ENCODE measurements around the gene FNBP1L.
"Not testable (repeated sequence)": the region's sequence is repeated elsewhere in the genome, so short reads cannot be mapped to it uniquely, and the experiment has no call there.

FNBP1L gene

GRCh38 chr1:93461236-93461635, 13.3 kb downstream of the FNBP1L start:
- Mint-ChIP-seq H3K36me3 (no peaks in the 10 kb centered on the region), H3K4me1 (ENCODE audit: low read depth) (no peaks in the 10 kb centered on the region), H3K9me3 (ENCODE audit: low read depth) (no peaks in the 10 kb centered on the region), H3K27me3 (peaks cover 3% of the 10 kb centered on the region), H3K27ac (no peak overlapping the region), H3K4me3 (no peak overlapping the region)

GRCh38 chr1:93463960-93464359, 16.0 kb downstream of the FNBP1L start:
- Mint-ChIP-seq H3K4me1 (ENCODE audit: low read depth) (no peaks in the 10 kb centered on the region), H3K4me3 (no peak overlapping the region), H3K36me3 (peaks cover 3% of the 10 kb centered on the region), H3K27ac (no peak overlapping the region), H3K9me3 (ENCODE audit: low read depth) (no peaks in the 10 kb centered on the region), H3K27me3 (peaks cover 1% of the 10 kb centered on the region)

- not testable (repeated sequence) for H3K27me3 Mint-ChIP-seq; H3K36me3 Mint-ChIP-seq; H3K9me3 Mint-ChIP-seq (ENCODE audit: low read depth); H3K27ac Mint-ChIP-seq; H3K4me3 Mint-ChIP-seq; H3K4me1 Mint-ChIP-seq (ENCODE audit: low read depth)
These were observed 17.6 kb downstream of the FNBP1L start for GRCh38 chr1:93465371-93466082.

- Mint-ChIP-seq H3K27ac (no peak overlapping the region), H3K4me3 (no peak overlapping the region), H3K27me3 (peaks cover 4% of the 10 kb centered on the region), H3K36me3 (peaks cover 3% of the 10 kb centered on the region), H3K9me3 (ENCODE audit: low read depth) (no peaks in the 10 kb centered on the region), H3K4me1 (ENCODE audit: low read depth) (no peaks in the 10 kb centered on the region)
These were observed 19.7 kb downstream of the FNBP1L start for GRCh38 chr1:93467606-93468005.

- no peak overlapping the region for H3K4me3 Mint-ChIP-seq
- H3K4me1 Mint-ChIP-seq (ENCODE audit: low read depth): no peaks in the 10 kb centered on the region
- H3K27me3 Mint-ChIP-seq: peaks cover 6% of the 10 kb centered on the region
- H3K9me3 Mint-ChIP-seq (ENCODE audit: low read depth): no peaks in the 10 kb centered on the region
- no peak overlapping the region for H3K27ac Mint-ChIP-seq
- H3K36me3 Mint-ChIP-seq: peaks cover 3% of the 10 kb centered on the region
These were observed 20.7 kb downstream of the FNBP1L start for GRCh38 chr1:93468662-93469061.

GRCh38 chr1:93469223-93469622, 21.3 kb downstream of the FNBP1L start:
- not testable (repeated sequence) for H3K4me3 Mint-ChIP-seq; H3K9me3 Mint-ChIP-seq (ENCODE audit: low read depth); H3K27me3 Mint-ChIP-seq; H3K4me1 Mint-ChIP-seq (ENCODE audit: low read depth); H3K36me3 Mint-ChIP-seq; H3K27ac Mint-ChIP-seq

GRCh38 chr1:93471284-93471683, 23.4 kb downstream of the FNBP1L start:
- Mint-ChIP-seq H3K27me3 (peaks cover 7% of the 10 kb centered on the region), H3K9me3 (ENCODE audit: low read depth) (peaks cover 2% of the 10 kb centered on the region), H3K36me3 (peaks cover 3% of the 10 kb centered on the region), H3K27ac (no peak overlapping the region), H3K4me3 (no peak overlapping the region), H3K4me1 (ENCODE audit: low read depth) (no peaks in the 10 kb centered on the region)

- H3K4me1 Mint-ChIP-seq (ENCODE audit: low read depth): no peaks in the 10 kb centered on the region
- peaks cover 3% of the 10 kb centered on the region for H3K36me3 Mint-ChIP-seq
- H3K4me3 Mint-ChIP-seq: no peak overlapping the region
- peaks cover 5% of the 10 kb centered on the region for H3K9me3 Mint-ChIP-seq (ENCODE audit: low read depth)
- H3K27me3 Mint-ChIP-seq: peaks cover 7% of the 10 kb centered on the region
- H3K27ac Mint-ChIP-seq: no peak overlapping the region
These were observed 24.0 kb downstream of the FNBP1L start for GRCh38 chr1:93471911-93472310.

- Mint-ChIP-seq H3K4me3 (no peak overlapping the region), H3K27ac (no peak overlapping the region), H3K36me3 (no peaks in the 10 kb centered on the region), H3K9me3 (ENCODE audit: low read depth) (peaks cover 17% of the 10 kb centered on the region), H3K4me1 (ENCODE audit: low read depth) (no peaks in the 10 kb centered on the region), H3K27me3 (peaks cover 4% of the 10 kb centered on the region)
These were observed 26.4 kb downstream of the FNBP1L start for GRCh38 chr1:93474321-93474720.

GRCh38 chr1:93475681-93476080, 27.8 kb downstream of the FNBP1L start:
- Mint-ChIP-seq H3K27me3 (peaks cover 4% of the 10 kb centered on the region), H3K9me3 (ENCODE audit: low read depth) (peaks cover 23% of the 10 kb centered on the region), H3K27ac (no peak overlapping the region), H3K4me3 (no peak overlapping the region), H3K36me3 (no peaks in the 10 kb centered on the region), H3K4me1 (ENCODE audit: low read depth) (no peaks in the 10 kb centered on the region)

- not testable (repeated sequence) for H3K4me1 Mint-ChIP-seq (ENCODE audit: low read depth); H3K27ac Mint-ChIP-seq; H3K4me3 Mint-ChIP-seq; H3K36me3 Mint-ChIP-seq; H3K27me3 Mint-ChIP-seq
- peaks cover 23% of the 10 kb centered on the region for H3K9me3 Mint-ChIP-seq (ENCODE audit: low read depth)
These were observed 31.3 kb downstream of the FNBP1L start for GRCh38 chr1:93479133-93479745.

GRCh38 chr1:93481899-93482298, 34.0 kb downstream of the FNBP1L start:
- not testable (repeated sequence) for H3K4me3 Mint-ChIP-seq; H3K4me1 Mint-ChIP-seq (ENCODE audit: low read depth); H3K27me3 Mint-ChIP-seq; H3K27ac Mint-ChIP-seq; H3K36me3 Mint-ChIP-seq
- peaks cover 18% of the 10 kb centered on the region for H3K9me3 Mint-ChIP-seq (ENCODE audit: low read depth)

- no peak overlapping the region for H3K27ac Mint-ChIP-seq
- no peak overlapping the region for H3K4me3 Mint-ChIP-seq
- H3K9me3 Mint-ChIP-seq (ENCODE audit: low read depth): peaks cover 15% of the 10 kb centered on the region
- no peaks in the 10 kb centered on the region for H3K36me3 Mint-ChIP-seq
- H3K27me3 Mint-ChIP-seq: peaks cover 2% of the 10 kb centered on the region
- no peaks in the 10 kb centered on the region for H3K4me1 Mint-ChIP-seq (ENCODE audit: low read depth)
These were observed 35.3 kb downstream of the FNBP1L start for GRCh38 chr1:93483200-93483599.

- H3K27ac Mint-ChIP-seq: no peak overlapping the region
- no peaks in the 10 kb centered on the region for H3K36me3 Mint-ChIP-seq
- H3K4me1 Mint-ChIP-seq (ENCODE audit: low read depth): no peaks in the 10 kb centered on the region
- H3K9me3 Mint-ChIP-seq (ENCODE audit: low read depth): peaks cover 11% of the 10 kb centered on the region
- no peak overlapping the region for H3K4me3 Mint-ChIP-seq
- peaks cover 2% of the 10 kb centered on the region for H3K27me3 Mint-ChIP-seq
These were observed 35.7 kb downstream of the FNBP1L start for GRCh38 chr1:93483606-93484005.

GRCh38 chr1:93488207-93488606, 40.3 kb downstream of the FNBP1L start:
- H3K36me3 Mint-ChIP-seq: no peaks in the 10 kb centered on the region
- H3K27me3 Mint-ChIP-seq: no peaks in the 10 kb centered on the region
- H3K4me3 Mint-ChIP-seq: no peak overlapping the region
- no peaks in the 10 kb centered on the region for H3K9me3 Mint-ChIP-seq (ENCODE audit: low read depth)
- no peaks in the 10 kb centered on the region for H3K4me1 Mint-ChIP-seq (ENCODE audit: low read depth)
- no peak overlapping the region for H3K27ac Mint-ChIP-seq

GRCh38 chr1:93489756-93490155, 41.8 kb downstream of the FNBP1L start:
- H3K27me3 Mint-ChIP-seq: peaks cover 2% of the 10 kb centered on the region
- H3K9me3 Mint-ChIP-seq (ENCODE audit: low read depth): no peaks in the 10 kb centered on the region
- peaks cover 2% of the 10 kb centered on the region for H3K36me3 Mint-ChIP-seq
- H3K4me3 Mint-ChIP-seq: no peak overlapping the region
- H3K27ac Mint-ChIP-seq: no peak overlapping the region
- no peaks in the 10 kb centered on the region for H3K4me1 Mint-ChIP-seq (ENCODE audit: low read depth)
